ENCODE results near the gene MICAL3.

The MICAL3 gene

GRCh38 chr22:17906978-17907747 is 117.2 kb downstream of the MICAL3 start:
- no peak for DNase-seq

GRCh38 chr22:17905445-17905844 is 118.9 kb downstream of the MICAL3 start:
- no peak for DNase-seq

- no peak for DNase-seq
Measured at GRCh38 chr22:17903564-17904295, 120.6 kb downstream of the MICAL3 start.

GRCh38 chr22:17902960-17903359 is 121.4 kb downstream of the MICAL3 start:
- DNase-seq: no peak

- no peak for DNase-seq
Measured at GRCh38 chr22:17898375-17898774, 126.0 kb downstream of the MICAL3 start.

GRCh38 chr22:17897858-17898257 is 126.5 kb downstream of the MICAL3 start:
- DNase-seq: no peak

- DNase-seq: no peak
Measured at GRCh38 chr22:17897426-17897825, 126.9 kb downstream of the MICAL3 start.

- no peak for DNase-seq
Measured at GRCh38 chr22:17896586-17896985, 127.8 kb downstream of the MICAL3 start.

- no peak for DNase-seq
Measured at GRCh38 chr22:17893900-17894535, 130.3 kb downstream of the MICAL3 start.

GRCh38 chr22:17892376-17892775 is 132.0 kb downstream of the MICAL3 start:
- no peak for DNase-seq

GRCh38 chr22:17891481-17892167 is 132.7 kb downstream of the MICAL3 start:
- no peak for DNase-seq

GRCh38 chr22:17890892-17891291 is 133.5 kb downstream of the MICAL3 start:
- DNase-seq: no peak

GRCh38 chr22:17890245-17890671 is 134.1 kb downstream of the MICAL3 start:
- DNase-seq: no peak

- peak; percentile 23 for DNase-seq
Measured at GRCh38 chr22:17888855-17889254, 135.5 kb downstream of the MICAL3 start.

GRCh38 chr22:17888439-17888838 is 135.9 kb downstream of the MICAL3 start:
- DNase-seq: no peak

GRCh38 chr22:17884893-17885292 is 139.5 kb downstream of the MICAL3 start:
- no peak for DNase-seq

- DNase-seq: no peak
Measured at GRCh38 chr22:17884084-17884483, 140.3 kb downstream of the MICAL3 start.

GRCh38 chr22:17883356-17883755 is 141.0 kb downstream of the MICAL3 start:
- no peak for DNase-seq

GRCh38 chr22:17882727-17883126 is 141.6 kb downstream of the MICAL3 start:
- no peak for DNase-seq

GRCh38 chr22:17882162-17882561 is 142.2 kb downstream of the MICAL3 start:
- DNase-seq: no peak

GRCh38 chr22:17881366-17881765 is 143.0 kb downstream of the MICAL3 start:
- DNase-seq: no peak

GRCh38 chr22:17880468-17880867 is 143.9 kb downstream of the MICAL3 start:
- no peak for DNase-seq

GRCh38 chr22:17880020-17880419 is 144.3 kb downstream of the MICAL3 start:
- no peak for DNase-seq

Measured in EL (cell line).